ENCODE results near the gene C1orf122.

DNA sequence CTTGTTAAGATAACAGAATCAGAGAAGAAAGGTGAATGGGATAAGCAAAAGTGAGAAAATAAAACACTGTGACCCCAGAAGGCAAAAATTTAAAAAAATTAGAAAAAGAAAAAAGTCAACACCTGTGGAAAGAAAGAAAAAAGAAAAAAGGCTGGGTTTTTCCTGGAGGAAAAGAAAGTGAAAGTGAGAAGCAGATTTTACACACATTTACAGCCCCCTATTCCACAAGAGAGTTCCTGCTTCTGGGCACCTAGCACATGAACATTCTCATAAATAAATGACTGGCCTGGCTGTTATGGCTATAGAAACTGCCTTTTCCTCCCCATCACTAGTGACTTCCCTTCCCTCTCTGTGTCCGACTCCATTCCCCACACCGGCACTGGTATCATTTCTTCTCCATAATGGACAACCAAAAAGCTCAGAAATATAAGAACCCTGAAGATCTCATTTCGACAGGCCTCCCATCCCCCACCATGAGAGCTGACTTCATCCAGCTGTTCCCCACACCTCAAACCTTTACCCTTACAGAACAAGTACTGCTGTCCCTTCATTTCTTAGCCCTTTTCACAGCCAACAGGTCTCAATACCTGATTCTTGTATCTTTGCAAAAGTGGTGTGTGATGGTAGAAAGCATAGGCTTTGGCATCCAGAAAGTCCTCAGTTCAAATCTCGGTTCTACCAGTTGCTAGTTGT is 39.2 kb downstream of the C1orf122 start:
- TF ChIP-seq, protein P1, sequence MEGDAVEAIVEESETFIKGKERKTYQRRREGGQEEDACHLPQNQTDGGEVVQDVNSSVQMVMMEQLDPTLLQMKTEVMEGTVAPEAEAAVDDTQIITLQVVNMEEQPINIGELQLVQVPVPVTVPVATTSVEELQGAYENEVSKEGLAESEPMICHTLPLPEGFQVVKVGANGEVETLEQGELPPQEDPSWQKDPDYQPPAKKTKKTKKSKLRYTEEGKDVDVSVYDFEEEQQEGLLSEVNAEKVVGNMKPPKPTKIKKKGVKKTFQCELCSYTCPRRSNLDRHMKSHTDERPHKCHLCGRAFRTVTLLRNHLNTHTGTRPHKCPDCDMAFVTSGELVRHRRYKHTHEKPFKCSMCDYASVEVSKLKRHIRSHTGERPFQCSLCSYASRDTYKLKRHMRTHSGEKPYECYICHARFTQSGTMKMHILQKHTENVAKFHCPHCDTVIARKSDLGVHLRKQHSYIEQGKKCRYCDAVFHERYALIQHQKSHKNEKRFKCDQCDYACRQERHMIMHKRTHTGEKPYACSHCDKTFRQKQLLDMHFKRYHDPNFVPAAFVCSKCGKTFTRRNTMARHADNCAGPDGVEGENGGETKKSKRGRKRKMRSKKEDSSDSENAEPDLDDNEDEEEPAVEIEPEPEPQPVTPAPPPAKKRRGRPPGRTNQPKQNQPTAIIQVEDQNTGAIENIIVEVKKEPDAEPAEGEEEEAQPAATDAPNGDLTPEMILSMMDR (IDR thresholded peaks at IDR 0.05; ENCODE audit: low read length), result no peak
- TF ChIP-seq EZH2 (optimal IDR thresholded peaks at IDR 0.05; ENCODE audit: low read depth, low read length), result no peak
